Subcutaneous abdominal adipose tissue (tissue), 5 donors: ENCODE measurements around the gene CENPF.

Source experiments
- H3K27ac ChIP-seq: one replicate; pipeline ENCODE4 v1.7.0; 2013; ENCODE audit warnings: low read depth, mild to moderate bottlenecking, inconsistent platforms, low read length, moderate library complexity
- H3K27me3 ChIP-seq, 5 donors: one replicate each; pipeline ENCODE4 v1.7.0; 2013; ENCODE audit warnings: low read length in 5 of 5, inconsistent platforms in 1 of 5; ENCODE audit not compliant: control insufficient read depth in 5 of 5, insufficient read depth in 4 of 5
- H3K36me3 ChIP-seq, 5 donors: one replicate each; pipeline ENCODE4 v1.7.0; 2013; ENCODE audit warnings: low read length in 5 of 5; ENCODE audit not compliant: control insufficient read depth in 5 of 5, insufficient read depth in 5 of 5
- H3K4me1 ChIP-seq, 5 donors: one replicate each; pipeline ENCODE4 v1.7.0; 2013; ENCODE audit warnings: low read length in 5 of 5, mild to moderate bottlenecking in 3 of 5, moderate library complexity in 1 of 5; ENCODE audit not compliant: control insufficient read depth in 5 of 5, insufficient read depth in 5 of 5
- H3K4me3 ChIP-seq, 5 donors: one replicate each; pipeline ENCODE4 v1.7.0; 2013; ENCODE audit warnings: low read length in 5 of 5, low read depth in 1 of 5
- H3K9ac ChIP-seq, 5 donors: one replicate each; pipeline ENCODE4 v1.7.0; 2013; ENCODE audit warnings: low read length in 5 of 5, mild to moderate bottlenecking in 4 of 5, moderate library complexity in 3 of 5
- H3K9me3 ChIP-seq, 5 donors: one replicate each; pipeline ENCODE4 v1.7.0; 2013; ENCODE audit warnings: low read length in 5 of 5; ENCODE audit not compliant: control insufficient read depth in 5 of 5
- donor health status: healthy.
- donor health status: healthy.
- donor health status: healthy.
- donor health status: healthy.
- donor health status: healthy.

The CENPF gene

DNA sequence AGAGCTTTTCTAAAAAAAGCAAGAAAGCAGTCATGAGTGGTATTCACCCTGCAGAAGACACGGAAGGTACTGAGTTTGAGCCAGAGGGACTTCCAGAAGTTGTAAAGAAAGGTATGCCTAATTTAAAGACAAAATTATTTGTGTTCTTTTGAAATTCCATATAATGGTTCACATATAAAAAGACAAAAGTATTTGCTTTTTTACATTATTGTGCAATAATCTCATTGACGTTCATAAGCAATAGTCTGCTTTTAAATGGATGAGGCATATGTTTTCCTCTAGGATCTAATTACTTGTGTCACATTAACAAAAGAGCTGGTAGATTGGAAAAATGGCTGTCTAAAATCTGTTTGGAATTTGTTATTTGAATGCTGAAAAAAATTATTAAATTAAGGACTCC lies 54.3 kb downstream of the CENPF start:
- no peaks in the 10 kb centered on the region for H3K27me3 ChIP-seq
- no peaks in the 10 kb centered on the region for H3K4me1 ChIP-seq
- H3K9ac ChIP-seq = no peak overlapping the region
- no peaks in the 10 kb centered on the region for H3K9me3 ChIP-seq
- no peak overlapping the region for H3K4me3 ChIP-seq
- H3K36me3 ChIP-seq = no peaks in the 10 kb centered on the region
- H3K27ac ChIP-seq = no peak overlapping the region

- Histone ChIP-seq H3K9ac (no peak overlapping the region), H3K27me3 (no peaks in the 10 kb centered on the region), H3K27ac (no peak overlapping the region), H3K36me3 (no peaks in the 10 kb centered on the region), H3K9me3 (no peaks in the 10 kb centered on the region), H3K4me1 (no peaks in the 10 kb centered on the region), H3K4me3 (no peak overlapping the region)
These were observed 55.2 kb downstream of the CENPF start for GRCh38 chr1:214658175-214658574.

DNA sequence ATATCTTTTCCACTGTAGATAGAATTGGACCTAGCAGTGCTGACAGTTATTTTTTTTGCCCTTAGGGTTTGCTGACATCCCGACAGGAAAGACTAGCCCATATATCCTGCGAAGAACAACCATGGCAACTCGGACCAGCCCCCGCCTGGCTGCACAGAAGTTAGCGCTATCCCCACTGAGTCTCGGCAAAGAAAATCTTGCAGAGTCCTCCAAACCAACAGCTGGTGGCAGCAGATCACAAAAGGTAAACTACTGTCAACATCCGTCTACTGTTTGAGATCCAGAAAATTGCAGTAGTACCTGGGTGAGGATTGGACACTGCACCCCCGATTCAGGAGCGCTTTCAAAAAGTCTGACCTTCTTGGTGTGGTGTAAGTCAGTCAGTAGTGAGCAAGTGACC lies 55.8 kb downstream of the CENPF start:
- Histone ChIP-seq H3K4me3 (no peak overlapping the region), H3K9me3 (no peaks in the 10 kb centered on the region), H3K27ac (no peak overlapping the region), H3K27me3 (no peaks in the 10 kb centered on the region), H3K4me1 (no peaks in the 10 kb centered on the region), H3K36me3 (no peaks in the 10 kb centered on the region), H3K9ac (no peak overlapping the region)

- Histone ChIP-seq H3K9me3 (no peaks in the 10 kb centered on the region), H3K36me3 (no peaks in the 10 kb centered on the region)
These were observed 57.2 kb downstream of the CENPF start for GRCh38 chr1:214660190-214660589.

GRCh38 chr1:214660900-214661299 lies 57.9 kb downstream of the CENPF start:
- H3K36me3 ChIP-seq = no peaks in the 10 kb centered on the region
- H3K9ac ChIP-seq = no peak overlapping the region
- H3K9me3 ChIP-seq = no peaks in the 10 kb centered on the region
- no peaks in the 10 kb centered on the region for H3K27me3 ChIP-seq
- no peak overlapping the region for H3K4me3 ChIP-seq
- H3K27ac ChIP-seq = no peak overlapping the region
- no peaks in the 10 kb centered on the region for H3K4me1 ChIP-seq

More at GRCh38 chr1:214660190-214660589, 57.2 kb downstream of the CENPF start:
- Histone ChIP-seq H3K27me3 (no peaks in the 10 kb centered on the region), H3K27ac (no peak overlapping the region), H3K4me3 (no peak overlapping the region), H3K9ac (no peak overlapping the region), H3K4me1 (no peaks in the 10 kb centered on the region)

DNA sequence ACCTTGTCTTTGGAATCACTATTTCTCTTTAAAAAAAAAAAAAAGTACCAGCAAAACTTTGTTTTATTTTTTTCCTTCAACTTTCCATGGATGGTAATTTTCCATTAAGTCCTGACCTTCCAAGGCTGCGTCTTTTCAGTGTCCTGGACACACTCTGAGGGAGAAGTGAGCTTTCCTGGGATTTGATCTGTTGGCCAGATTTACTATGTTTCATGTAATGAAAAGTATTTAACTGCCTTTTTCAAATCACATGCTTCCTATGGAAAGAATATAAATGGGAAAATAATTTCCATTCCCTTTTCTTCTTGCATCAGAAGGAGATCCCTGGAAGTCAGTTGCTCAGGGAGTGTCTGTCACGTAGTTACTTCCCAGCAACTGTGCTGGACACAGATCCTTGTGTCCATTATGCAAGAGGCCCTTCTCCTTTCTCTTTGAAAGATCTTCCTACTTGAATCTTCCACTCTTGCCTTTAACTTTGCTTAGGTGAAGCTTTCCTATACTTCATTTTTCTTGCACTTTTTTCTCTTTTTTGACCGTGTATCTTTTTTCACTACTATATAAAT lies 59.3 kb downstream of the CENPF start:
- H3K4me3 ChIP-seq = no peak overlapping the region
- H3K27me3 ChIP-seq = no peaks in the 10 kb centered on the region
- no peaks in the 10 kb centered on the region for H3K36me3 ChIP-seq
- H3K9ac ChIP-seq = no peak overlapping the region
- no peak overlapping the region for H3K27ac ChIP-seq
- no peaks in the 10 kb centered on the region for H3K9me3 ChIP-seq
- no peaks in the 10 kb centered on the region for H3K4me1 ChIP-seq

DNA sequence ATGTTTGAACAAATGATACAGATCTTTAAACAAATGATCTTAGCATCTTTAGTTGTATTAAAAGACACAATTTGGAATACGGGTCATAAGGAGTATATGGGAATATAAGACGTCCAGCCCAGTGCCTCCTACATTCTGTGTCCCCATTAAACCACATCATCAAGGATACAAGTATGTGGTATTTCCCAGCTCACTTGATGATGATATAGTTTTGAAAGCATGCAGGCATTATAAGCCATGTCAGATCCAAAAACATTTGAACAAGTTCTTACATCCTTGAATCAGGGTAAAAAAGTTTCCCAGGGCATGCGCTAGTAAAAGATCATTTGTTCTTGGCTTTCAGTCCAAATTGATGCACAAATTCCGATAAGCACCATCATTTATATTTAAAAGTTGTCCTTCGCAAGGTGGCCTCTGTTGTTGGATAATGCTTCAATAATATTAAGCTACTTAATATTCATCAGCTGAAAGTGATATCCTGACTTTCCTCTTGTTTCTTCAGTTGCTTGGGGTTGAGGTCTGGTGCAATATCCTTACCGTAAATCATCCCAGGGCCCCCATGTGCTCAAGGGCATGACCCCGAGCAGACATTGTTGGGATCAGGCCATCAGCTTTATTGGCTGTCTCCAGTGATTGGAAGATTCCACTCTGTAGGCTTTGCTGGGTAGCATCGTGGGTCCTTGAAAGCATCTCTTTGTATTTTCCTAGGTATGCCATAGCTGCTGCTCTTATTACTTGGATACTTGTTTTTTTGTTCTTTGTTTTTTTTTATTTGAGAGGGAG lies 61.8 kb downstream of the CENPF start:
- no peak overlapping the region for H3K4me3 ChIP-seq
- H3K9ac ChIP-seq = no peak overlapping the region
- H3K4me1 ChIP-seq = peaks cover 0 to 3% (median 0%) of the 10 kb centered on the region in 5 donors
- no peaks in the 10 kb centered on the region for H3K36me3 ChIP-seq
- no peaks in the 10 kb centered on the region for H3K27me3 ChIP-seq
- no peak overlapping the region for H3K27ac ChIP-seq
- H3K9me3 ChIP-seq = no peaks in the 10 kb centered on the region

DNA sequence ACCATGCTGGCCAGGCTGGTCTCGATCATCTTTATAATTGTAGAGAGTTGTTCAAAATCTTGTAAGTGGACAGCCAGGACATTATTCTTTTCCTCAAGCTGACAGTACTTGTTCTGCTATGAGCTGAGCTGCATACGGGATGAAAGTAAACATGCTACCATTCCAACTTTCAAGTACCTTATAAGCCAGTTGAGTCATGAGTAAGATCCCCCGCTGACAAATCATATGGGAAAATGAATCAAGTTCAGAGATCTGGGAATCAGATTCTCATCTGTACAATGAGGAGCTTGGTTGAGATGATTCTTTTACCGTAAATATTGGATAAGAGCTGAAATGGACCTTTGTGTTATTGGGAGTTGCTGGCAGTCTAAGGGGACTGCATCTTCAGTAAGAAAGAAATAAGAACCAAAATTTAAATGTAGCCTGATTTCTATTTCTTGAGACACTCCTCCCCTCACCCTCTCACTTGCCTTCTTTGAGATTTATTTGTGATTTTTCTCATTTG lies 62.7 kb downstream of the CENPF start:
- H3K9ac ChIP-seq = no peak overlapping the region
- H3K4me3 ChIP-seq = no peak overlapping the region
- H3K4me1 ChIP-seq = peaks cover 0 to 6% (median 0%) of the 10 kb centered on the region in 5 donors
- no peak overlapping the region for H3K27ac ChIP-seq
- no peaks in the 10 kb centered on the region for H3K36me3 ChIP-seq
- H3K9me3 ChIP-seq = no peaks in the 10 kb centered on the region
- no peaks in the 10 kb centered on the region for H3K27me3 ChIP-seq

DNA sequence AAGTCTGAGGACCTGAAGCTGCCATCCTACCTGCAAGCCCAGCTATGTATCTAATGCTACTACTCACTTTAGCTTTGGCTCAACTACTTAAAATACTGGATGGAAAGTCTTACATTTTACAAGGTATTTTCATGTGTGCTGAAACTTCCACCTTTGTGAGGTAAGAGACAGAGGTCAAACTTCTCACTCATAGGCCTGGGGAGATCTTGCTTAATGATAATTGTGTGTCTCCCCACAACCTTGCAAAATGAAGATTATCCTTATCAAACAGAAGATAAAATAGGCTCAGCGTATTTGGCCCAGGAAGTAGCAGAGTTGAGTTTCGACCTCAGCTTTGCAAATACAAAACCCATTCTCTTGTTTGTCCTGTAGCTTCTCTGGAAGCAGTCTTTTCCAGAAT lies 63.7 kb downstream of the CENPF start:
- no peak overlapping the region for H3K4me3 ChIP-seq
- no peak overlapping the region for H3K9ac ChIP-seq
- no peaks in the 10 kb centered on the region for H3K36me3 ChIP-seq
- H3K4me1 ChIP-seq = peaks cover 0 to 6% (median 0%) of the 10 kb centered on the region in 5 donors
- H3K27ac ChIP-seq = no peak overlapping the region
- H3K27me3 ChIP-seq = no peaks in the 10 kb centered on the region
- H3K9me3 ChIP-seq = no peaks in the 10 kb centered on the region

DNA sequence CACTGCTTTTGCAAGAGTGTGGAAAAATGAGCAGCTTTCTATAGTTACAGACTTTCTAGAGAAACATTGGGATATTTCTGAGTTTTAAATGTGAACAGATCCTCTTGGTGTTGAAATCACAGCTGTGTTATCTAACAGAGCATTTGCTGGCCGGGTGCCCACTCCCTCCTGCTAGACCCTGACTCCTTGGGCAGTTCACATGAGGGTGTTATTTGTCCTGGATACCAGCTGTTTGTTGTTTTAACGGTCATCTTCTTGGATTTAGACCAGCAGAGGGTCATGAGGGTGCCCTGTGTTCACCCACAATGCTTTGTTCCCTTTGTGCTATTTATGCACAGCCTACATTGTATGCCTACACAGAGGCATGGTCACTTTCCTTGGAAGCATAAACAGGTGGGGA lies 67.1 kb downstream of the CENPF start:
- Histone ChIP-seq H3K4me1 (peaks cover 0 to 6% (median 0%) of the 10 kb centered on the region in 5 donors), H3K9me3 (no peaks in the 10 kb centered on the region), H3K27me3 (no peaks in the 10 kb centered on the region), H3K36me3 (no peaks in the 10 kb centered on the region), H3K9ac (no peak overlapping the region), H3K4me3 (no peak overlapping the region), H3K27ac (no peak overlapping the region)
